Limb (tissue), 2 donors: ENCODE measurements around the gene NMNAT2.
A peak's percentile ranks its signal among the peaks of the same experiment; 100 is the strongest.
"Not testable (repeated sequence)": the region's sequence is repeated elsewhere in the genome, so short reads cannot be mapped to it uniquely, and the experiment has no call there.

Experiments
- DNase-seq, 2 donors: peaks; one replicate each; pipeline ENCODE4 v3.0.0-alpha.2; 2016; ENCODE audit errors: extremely low spot score in 2 of 2

The NMNAT2 gene

GRCh38 chr1:183267646-183268431, 150.3 kb downstream of the NMNAT2 start:
- DNase-seq: no peak

- DNase-seq: no peak
These were observed 154.1 kb downstream of the NMNAT2 start for GRCh38 chr1:183263886-183264602.

- no peak for DNase-seq
These were observed 155.5 kb downstream of the NMNAT2 start for GRCh38 chr1:183262628-183263200.

- no peak for DNase-seq
These were observed 158.3 kb downstream of the NMNAT2 start for GRCh38 chr1:183259924-183260323.

GRCh38 chr1:183255073-183255472, 163.1 kb downstream of the NMNAT2 start:
- DNase-seq: no peak

- no peak for DNase-seq
These were observed 166.2 kb downstream of the NMNAT2 start for GRCh38 chr1:183251959-183252450.

GRCh38 chr1:183251101-183251958, 166.8 kb downstream of the NMNAT2 start:
- DNase-seq: no peak

GRCh38 chr1:183249941-183250452, 168.2 kb downstream of the NMNAT2 start:
- no peak for DNase-seq

- DNase-seq: no peak
These were observed 169.0 kb downstream of the NMNAT2 start for GRCh38 chr1:183248989-183249691.

GRCh38 chr1:183247931-183248330, 170.2 kb downstream of the NMNAT2 start:
- DNase-seq: no peak

- DNase-seq: no peak
These were observed 170.7 kb downstream of the NMNAT2 start for GRCh38 chr1:183247484-183247883.

GRCh38 chr1:183247066-183247465, 171.1 kb downstream of the NMNAT2 start:
- no peak for DNase-seq

- no peak for DNase-seq
These were observed 171.7 kb downstream of the NMNAT2 start for GRCh38 chr1:183246436-183246835.

- no peak for DNase-seq
These were observed 172.8 kb downstream of the NMNAT2 start for GRCh38 chr1:183245357-183245756.

GRCh38 chr1:183244466-183244865, 173.7 kb downstream of the NMNAT2 start:
- DNase-seq: peak; percentile 42 to 59

GRCh38 chr1:183243161-183244050, 174.8 kb downstream of the NMNAT2 start:
- no peak for DNase-seq

- DNase-seq: no peak
These were observed 175.6 kb downstream of the NMNAT2 start for GRCh38 chr1:183242556-183242955.

GRCh38 chr1:183241471-183241870, 176.7 kb downstream of the NMNAT2 start:
- DNase-seq: no peak

- not testable (repeated sequence) for DNase-seq
These were observed 177.3 kb downstream of the NMNAT2 start for GRCh38 chr1:183240853-183241252.

- DNase-seq: no peak
These were observed 177.7 kb downstream of the NMNAT2 start for GRCh38 chr1:183240526-183240825.
